ENCODE measurements around the gene OR2A12. TPM values are rescaled to one million over a fixed set of nuclear protein-coding genes. Genes with fewer than 3 reads are reported as not detected.
"Not testable (repeated sequence)": the region's sequence is repeated elsewhere in the genome, so short reads cannot be mapped to it uniquely, and the experiment has no call there.

OR2A12 gene
- total RNA-seq, 1 donor from 2014 or later = not detected

- no peak for DNase-seq (ENCODE audit: low spot score in 2 of 2)
- Histone ChIP-seq H3K36me3 (no peaks in the 10 kb centered on the region), H3K27me3 (no peaks in the 10 kb centered on the region), H3K27ac (no peak overlapping the region), H3K4me1 (no peaks in the 10 kb centered on the region), H3K9me3 (no peaks in the 10 kb centered on the region), H3K4me3 (no peak overlapping the region)
- TF ChIP-seq, protein P1, sequence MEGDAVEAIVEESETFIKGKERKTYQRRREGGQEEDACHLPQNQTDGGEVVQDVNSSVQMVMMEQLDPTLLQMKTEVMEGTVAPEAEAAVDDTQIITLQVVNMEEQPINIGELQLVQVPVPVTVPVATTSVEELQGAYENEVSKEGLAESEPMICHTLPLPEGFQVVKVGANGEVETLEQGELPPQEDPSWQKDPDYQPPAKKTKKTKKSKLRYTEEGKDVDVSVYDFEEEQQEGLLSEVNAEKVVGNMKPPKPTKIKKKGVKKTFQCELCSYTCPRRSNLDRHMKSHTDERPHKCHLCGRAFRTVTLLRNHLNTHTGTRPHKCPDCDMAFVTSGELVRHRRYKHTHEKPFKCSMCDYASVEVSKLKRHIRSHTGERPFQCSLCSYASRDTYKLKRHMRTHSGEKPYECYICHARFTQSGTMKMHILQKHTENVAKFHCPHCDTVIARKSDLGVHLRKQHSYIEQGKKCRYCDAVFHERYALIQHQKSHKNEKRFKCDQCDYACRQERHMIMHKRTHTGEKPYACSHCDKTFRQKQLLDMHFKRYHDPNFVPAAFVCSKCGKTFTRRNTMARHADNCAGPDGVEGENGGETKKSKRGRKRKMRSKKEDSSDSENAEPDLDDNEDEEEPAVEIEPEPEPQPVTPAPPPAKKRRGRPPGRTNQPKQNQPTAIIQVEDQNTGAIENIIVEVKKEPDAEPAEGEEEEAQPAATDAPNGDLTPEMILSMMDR (IDR thresholded peaks at IDR 0.05) = no peak
- intact Hi-C loops (cut with DNase I) = no loop called here
Observed at GRCh38 chr7:144049491-144049890, 36.6 kb upstream of the OR2A12 start.

DNA sequence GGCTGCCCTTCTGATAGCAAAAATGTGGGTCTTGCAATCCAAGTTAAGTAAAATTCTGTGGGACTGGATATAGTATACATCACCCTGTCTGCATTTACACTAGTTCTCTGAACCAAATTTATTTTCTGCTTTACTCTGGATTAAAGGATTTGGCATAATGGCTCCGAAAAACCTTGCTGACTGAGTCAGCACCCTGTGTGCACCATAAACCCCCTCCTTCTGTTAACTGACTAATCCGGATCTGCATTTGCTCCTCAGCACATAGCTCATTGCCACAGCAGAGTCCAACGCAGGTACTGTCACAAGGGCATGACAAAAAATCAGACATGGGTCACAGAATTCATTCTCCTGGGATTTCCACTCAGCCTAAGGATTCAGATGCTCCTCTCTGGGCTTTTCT lies 36.0 kb upstream of the OR2A12 start:
- no peaks in the 10 kb centered on the region for H3K9me3 ChIP-seq
- TF ChIP-seq, protein P1 (IDR thresholded peaks at IDR 0.05) = no peak
- no peaks in the 10 kb centered on the region for H3K4me1 ChIP-seq
- no peak overlapping the region for H3K27ac ChIP-seq
- no peaks in the 10 kb centered on the region for H3K27me3 ChIP-seq
- no peaks in the 10 kb centered on the region for H3K36me3 ChIP-seq
- DNase-seq (ENCODE audit: low spot score in 2 of 2) = no peak
- no peak overlapping the region for H3K4me3 ChIP-seq
- intact Hi-C loops (cut with DNase I) = no loop called here

- H3K4me1 ChIP-seq; H3K27me3 ChIP-seq; H3K9me3 ChIP-seq; DNase-seq (ENCODE audit: low spot score in 2 of 2); H3K27ac ChIP-seq; H3K4me3 ChIP-seq; H3K36me3 ChIP-seq; intact Hi-C loops (cut with DNase I): not testable (repeated sequence)
Observed at GRCh38 chr7:144050884-144051283, 35.2 kb upstream of the OR2A12 start.

- Histone ChIP-seq H3K36me3 (no peaks in the 10 kb centered on the region), H3K9me3 (no peaks in the 10 kb centered on the region), H3K27me3 (no peaks in the 10 kb centered on the region), H3K27ac (no peak overlapping the region), H3K4me3 (no peak overlapping the region), H3K4me1 (no peaks in the 10 kb centered on the region)
- TF ChIP-seq, protein P1 (IDR thresholded peaks at IDR 0.05) = no peak
- no peak for DNase-seq (ENCODE audit: low spot score in 2 of 2)
- intact Hi-C loops (cut with DNase I) = no loop called here
Observed at GRCh38 chr7:144057954-144058353, 28.1 kb upstream of the OR2A12 start.

GRCh38 chr7:144063710-144064109 lies 22.4 kb upstream of the OR2A12 start:
- no peaks in the 10 kb centered on the region for H3K4me1 ChIP-seq
- intact Hi-C loops (cut with DNase I) = no loop called here
- no peak overlapping the region for H3K27ac ChIP-seq
- H3K9me3 ChIP-seq = no peaks in the 10 kb centered on the region
- no peaks in the 10 kb centered on the region for H3K27me3 ChIP-seq
- no peaks in the 10 kb centered on the region for H3K36me3 ChIP-seq
- TF ChIP-seq, protein P1 (IDR thresholded peaks at IDR 0.05) = no peak
- no peak overlapping the region for H3K4me3 ChIP-seq
- no peak for DNase-seq (ENCODE audit: low spot score in 2 of 2)

DNA sequence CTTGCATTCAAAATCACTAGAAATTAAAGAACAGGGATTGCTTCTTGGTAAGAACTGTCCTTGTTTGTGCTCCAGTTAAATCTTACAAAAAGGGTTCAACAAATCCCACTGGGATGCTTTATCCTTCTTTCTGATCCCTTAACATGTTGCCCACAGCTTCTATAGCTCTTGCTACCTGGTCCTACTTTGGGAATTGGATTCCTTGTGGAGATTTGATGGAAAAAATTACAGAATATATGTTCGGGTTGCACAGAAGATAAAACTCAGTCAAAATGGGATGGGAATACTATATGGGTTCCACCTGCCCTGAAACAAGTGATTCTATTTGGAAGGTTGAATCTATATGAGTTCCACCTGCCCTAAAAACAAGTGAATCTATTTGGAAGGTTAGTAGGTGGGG lies 16.6 kb upstream of the OR2A12 start, which contains the start of gene OR2A25:
TSS of gene OR2A25 (plus strand) at position 301 of the 400 bp plus-strand sequence. CDS start 4,409 bp downstream, outside the sequence.
- Histone ChIP-seq H3K4me3 (no peak within 1 kb of the TSS), H3K9me3 (no peaks in the 10 kb centered on the region), H3K36me3 (no peaks in the 10 kb centered on the region), H3K4me1 (no peaks in the 10 kb centered on the region), H3K27me3 (no peaks in the 10 kb centered on the region), H3K27ac (no peak within 1 kb of the TSS)
- intact Hi-C loops (cut with DNase I) = no loop called here
- TF ChIP-seq, protein P1 (IDR thresholded peaks at IDR 0.05) = no peak
- DNase-seq (ENCODE audit: low spot score in 2 of 2) = no peak
